HG03469 (cell line): ENCODE data around the gene GALR2.
"Not testable (repeated sequence)": the region's sequence is repeated elsewhere in the genome, so short reads cannot be mapped to it uniquely, and the experiment has no call there.

Experiments used
- ATAC-seq: cut with Tn5 transposase; IDR thresholded peaks from one replicate; pipeline ENCODE4 v1.9.1; 2021; ENCODE audit warnings: mild to moderate bottlenecking, moderate library complexity, moderate number of reproducible peaks; ENCODE audit not compliant: unreplicated experiment

Gene GALR2, protein sequence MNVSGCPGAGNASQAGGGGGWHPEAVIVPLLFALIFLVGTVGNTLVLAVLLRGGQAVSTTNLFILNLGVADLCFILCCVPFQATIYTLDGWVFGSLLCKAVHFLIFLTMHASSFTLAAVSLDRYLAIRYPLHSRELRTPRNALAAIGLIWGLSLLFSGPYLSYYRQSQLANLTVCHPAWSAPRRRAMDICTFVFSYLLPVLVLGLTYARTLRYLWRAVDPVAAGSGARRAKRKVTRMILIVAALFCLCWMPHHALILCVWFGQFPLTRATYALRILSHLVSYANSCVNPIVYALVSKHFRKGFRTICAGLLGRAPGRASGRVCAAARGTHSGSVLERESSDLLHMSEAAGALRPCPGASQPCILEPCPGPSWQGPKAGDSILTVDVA

DNA sequence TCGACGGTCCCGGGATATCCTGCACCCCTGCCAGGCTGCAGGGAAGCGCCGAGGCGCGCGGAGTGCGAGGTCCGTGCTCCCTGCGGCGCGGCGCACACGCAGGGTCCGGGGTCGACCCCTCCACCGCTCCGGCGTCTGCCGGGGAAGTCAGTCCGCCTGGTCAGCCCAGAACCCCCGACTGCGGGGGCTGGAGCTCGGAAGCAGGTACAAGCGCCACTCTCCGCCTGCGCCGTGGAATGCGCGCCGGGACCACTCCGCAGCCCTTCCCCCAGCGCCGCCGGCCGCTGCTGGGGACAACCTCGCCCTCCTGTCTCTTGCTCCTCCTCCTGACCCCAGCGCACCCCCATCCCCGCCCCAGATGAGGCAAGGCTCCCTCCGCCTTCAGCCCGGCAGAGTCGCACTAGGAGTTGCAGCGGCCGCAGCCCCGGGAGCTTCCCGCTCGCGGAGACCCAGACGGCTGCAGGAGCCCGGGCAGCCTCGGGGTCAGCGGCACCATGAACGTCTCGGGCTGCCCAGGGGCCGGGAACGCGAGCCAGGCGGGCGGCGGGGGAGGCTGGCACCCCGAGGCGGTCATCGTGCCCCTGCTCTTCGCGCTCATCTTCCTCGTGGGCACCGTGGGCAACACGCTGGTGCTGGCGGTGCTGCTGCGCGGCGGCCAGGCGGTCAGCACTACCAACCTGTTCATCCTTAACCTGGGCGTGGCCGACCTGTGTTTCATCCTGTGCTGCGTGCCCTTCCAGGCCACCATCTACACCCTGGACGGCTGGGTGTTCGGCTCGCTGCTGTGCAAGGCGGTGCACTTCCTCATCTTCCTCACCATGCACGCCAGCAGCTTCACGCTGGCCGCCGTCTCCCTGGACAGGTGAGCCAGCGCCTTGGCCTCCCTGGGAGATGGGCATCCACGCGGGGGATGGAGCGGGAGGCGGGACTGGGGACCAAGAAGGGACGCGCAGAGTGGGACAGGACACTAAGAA is at the start of gene GALR2:
GALR2 (plus strand) TSS at position 392 of the 974 bp plus-strand sequence; CDS start at position 495, 103 bp downstream.
- no peak for ATAC-seq

DNA sequence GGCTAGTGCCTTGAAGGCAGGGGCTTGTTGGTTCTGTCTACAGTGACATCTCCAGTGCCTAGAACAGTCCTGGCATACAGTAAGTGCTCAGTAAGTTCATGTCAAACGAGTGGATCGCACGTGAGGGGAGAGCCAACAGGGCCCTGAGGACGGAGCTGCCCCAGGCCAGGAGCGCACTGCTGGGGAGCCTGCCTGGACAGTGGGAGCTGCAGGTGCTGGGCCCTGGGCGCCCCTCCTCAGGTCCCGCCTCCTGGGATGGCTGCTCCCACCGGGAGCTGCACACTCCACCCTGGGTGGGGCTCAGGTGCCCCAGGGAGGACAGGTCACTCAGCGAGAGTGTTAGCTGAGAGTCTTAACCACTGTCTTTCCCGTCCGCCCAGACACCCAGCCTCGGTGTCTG is 49.3 kb upstream of the GALR2 start:
- no peak for ATAC-seq

DNA sequence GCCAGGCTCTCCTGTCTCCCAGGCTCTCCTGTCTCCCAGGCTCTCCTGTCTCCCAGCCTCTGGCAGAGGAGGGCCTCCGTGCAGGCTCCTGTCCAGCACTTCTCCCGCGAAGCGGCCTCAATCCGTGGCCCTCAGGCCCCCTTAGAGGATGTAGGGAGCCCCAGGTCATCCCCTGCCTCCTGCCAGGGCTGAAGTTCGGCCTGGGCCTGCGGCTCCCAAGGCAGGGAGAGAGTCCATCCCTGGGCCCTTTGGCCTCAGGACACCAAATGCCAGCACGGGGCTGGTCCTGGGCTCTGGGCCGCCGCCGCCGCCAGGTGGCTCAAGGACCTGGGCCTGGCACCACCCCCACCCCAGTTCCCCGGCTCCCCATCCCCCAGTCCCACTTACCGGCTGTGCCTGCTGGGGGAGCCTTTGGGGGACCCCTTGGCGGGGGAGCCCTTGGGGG is 47.8 kb upstream of the GALR2 start:
- ATAC-seq: no peak

DNA sequence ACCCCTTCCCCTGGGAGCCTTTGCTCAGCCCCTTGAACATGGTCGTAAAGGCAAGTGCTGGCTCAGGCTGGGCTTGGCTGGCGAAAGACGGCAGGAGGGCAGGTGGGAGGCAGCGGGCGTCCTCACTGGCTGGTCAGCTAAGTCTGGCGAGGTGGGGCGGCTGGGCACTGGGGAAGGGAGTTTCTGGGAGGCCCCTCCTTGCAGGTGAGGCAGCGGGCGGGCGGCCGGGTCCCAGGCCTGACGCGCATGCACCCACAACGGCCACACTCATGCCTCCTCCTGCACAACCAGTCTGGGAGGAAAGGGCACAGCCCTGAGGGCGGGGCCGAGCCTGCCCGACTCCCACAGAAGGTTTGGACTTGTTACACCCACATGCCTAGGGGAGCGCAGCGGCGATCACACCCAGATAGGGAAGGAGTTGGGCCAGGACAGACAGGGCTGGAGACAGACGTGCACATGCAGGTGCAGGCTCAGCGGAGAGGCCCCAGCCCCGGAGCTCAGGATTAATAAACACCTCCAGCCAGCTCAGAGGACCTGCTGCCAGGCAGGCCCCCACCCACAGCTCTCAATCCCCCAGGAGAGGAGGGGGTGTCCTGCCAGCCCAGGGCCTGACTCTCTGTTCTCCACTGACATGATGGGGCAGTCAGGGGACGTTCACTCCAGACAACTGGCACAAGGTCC is 47.3 kb upstream of the GALR2 start, which contains the start of gene EVPL:
EVPL (minus strand) TSS at position 148 of the 681 bp plus-strand sequence; CDS start at position 40, 108 bp downstream.
- no peak for ATAC-seq

DNA sequence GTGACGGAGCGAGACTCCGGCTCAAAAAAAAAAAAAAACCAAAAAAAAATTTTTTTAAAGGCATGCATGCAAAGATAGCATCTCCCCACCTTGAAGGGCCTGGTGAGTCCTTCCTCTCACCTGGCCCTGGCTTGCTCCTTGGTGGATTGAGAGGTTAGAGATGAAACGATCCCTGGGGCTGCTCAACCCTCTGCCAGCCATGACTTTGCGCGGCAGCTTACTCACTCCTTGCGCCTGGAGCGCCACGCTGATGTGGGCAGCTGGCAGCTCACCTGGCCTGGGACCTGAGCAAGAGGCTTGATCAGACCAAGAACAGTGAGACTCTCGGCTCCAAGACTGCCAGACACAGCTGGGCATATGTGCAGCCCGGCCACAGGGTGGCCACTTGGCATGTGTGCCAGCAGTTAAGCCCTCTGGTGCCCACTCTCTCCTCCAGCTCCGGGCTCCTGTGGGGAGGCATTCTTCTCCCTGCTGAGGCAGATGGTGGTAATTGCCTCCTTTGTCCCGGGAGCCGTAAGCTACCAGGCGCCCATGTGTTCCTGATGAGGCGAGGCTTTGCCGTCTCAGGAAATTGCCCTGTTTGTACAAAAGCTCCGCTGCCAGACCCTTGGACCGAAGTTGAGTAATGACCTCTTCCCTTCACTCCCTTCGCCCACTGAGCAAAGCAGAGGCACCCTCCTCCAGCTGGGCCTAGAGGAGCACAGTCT is 42.4 kb upstream of the GALR2 start:
- no peak for ATAC-seq

DNA sequence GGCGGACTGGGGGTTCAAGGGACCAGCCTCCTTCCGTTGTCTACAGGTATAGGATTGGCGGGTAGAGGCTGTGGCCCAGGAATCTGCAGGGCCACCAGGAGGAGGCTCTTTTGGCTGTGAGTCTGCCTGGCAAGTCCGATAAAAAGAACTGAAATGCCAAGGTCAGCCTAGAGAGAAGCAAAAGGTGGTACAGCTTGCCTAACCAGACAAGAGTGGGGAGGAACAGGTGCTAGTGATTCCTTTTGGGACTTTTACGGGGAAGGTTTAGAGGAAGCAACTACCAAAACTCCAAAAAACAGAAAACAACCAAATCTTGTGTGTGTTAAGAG is 41.8 kb upstream of the GALR2 start:
- no peak for ATAC-seq

DNA sequence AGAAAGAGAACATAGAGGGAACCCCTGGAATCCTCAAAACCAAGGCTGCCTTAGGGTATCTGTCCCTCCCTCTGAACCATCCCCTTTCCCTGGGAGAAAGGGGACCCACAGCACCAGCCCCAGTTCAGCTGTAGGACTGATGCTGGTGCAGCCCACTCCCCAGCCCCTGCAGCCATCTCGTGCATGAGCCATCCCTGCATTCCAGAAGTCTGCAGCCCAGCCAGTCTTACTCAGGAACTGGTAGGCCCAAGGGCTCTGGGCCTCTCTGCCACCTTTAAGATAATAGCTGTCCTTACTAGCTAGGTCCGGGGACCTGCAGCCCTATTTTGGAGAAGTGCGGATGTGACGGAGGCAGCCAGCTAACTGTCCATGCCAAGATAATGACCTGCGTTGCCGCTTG is 41.4 kb upstream of the GALR2 start:
- ATAC-seq: no peak

DNA sequence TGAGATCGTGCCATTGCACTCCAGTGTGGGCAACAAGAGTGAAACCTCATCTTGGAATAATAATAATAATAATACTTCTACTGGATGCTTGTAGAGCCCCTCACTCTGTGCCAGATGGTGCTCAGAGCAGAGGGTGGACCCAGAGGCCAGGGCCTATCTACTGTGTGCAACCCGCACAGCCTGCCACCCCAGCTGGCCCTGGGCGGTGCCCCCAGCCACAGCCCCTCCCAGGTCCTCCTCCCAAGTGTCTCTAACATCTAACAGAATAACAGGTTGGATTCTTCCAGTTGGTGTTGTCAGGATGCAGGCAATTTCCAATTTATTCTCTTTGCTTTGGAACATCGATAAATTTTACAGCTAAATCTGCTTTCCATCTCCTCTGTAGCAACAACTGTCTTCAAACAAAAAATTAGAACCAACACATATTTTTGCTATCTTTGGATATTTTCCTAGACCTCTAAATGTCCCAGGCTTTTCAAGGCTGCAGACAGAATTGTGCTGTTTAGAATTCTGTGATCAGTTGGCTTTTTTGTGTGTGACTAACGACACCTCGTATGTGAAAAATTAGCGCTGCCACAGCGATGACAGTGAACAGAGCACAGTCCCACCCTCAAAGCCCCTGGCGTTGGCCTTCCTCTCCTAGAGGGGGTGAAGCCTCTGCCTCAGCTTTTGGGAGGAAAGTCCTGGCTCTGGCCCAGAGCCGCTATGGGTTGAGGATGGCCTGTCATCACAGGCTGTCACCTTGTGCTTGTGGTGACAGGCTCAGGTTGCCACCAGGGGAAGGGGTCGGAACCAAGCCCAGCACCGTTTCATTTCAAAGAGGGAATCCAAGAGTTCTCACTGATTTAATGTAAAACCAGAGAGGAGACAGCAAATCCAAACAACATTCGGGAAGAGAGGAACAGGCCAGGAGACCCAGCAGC is 39.9 kb upstream of the GALR2 start:
- ATAC-seq: no peak

DNA sequence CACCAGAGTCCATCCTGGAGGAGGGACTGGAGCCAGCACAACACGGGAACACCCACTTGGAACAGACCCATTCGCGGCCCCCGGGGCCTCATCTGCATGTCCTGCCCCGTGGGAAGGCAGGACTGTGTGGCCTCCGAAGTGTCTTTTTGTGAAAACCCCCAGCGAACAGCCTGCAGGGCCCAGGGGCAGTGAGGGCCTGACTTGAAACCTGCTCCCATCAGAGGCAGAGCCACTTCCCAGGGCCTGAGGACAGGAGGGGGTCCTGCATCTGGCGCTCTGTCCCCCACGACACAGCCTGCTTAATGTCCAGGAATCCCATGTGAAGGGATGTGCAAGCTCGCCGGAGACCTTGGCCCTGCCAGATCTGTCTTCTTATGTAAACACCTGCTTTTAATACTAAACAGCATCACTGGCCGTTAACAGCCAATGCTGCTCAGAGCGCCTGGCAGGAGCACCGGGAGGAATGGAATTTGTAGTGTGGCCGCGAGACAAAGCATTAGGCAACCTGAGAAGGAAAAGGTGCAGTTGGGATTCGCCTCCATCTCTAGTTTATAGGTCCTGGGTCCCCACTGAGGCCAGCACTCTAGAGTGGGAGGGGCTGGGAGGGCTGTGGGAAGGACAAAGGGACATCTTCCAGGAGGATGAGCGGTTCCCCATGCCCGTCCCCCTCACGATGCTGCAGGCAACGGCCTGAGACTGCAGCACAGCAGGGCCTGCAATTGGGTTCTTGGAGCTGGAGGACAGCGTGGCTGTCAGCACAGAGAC is 37.9 kb upstream of the GALR2 start:
- ATAC-seq: no peak

DNA sequence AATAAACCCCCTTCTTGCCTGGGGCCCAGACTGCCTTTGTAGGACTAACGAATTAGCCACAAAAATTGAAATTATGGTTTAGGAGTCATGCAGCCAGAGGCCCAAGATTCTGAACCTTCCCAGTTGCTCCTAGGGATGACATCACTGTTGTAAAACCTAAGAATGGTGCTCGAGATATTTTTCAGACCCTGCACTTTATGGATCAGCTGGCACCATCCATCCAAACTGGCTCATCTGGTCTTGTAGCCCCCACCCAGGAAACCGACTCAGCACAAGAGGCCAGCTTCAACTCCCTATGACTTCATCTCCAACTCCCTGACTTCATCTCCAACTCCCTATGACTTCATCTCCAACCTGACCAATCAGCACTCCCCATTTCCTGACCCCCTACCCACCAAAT is 36.5 kb upstream of the GALR2 start:
- ATAC-seq: no peak

DNA sequence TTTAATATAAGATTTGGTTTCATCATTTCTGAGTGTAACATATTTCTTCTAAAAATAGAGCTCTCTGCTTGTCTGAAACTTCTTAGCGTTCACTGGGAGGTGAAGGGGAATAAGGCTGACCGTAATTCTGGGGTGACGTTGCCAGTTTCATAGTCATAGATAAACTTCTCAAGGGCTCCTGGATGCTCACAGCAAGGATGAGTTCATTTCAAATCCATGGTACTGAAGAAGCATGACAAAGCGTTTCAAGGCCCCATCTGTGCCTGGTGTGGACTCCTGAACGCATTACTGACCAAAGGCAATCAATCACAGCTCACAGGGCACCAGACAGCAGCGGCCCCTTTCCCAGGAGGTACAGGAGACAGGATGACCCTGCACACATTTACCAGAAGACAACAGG is 35.5 kb upstream of the GALR2 start:
- no peak for ATAC-seq

DNA sequence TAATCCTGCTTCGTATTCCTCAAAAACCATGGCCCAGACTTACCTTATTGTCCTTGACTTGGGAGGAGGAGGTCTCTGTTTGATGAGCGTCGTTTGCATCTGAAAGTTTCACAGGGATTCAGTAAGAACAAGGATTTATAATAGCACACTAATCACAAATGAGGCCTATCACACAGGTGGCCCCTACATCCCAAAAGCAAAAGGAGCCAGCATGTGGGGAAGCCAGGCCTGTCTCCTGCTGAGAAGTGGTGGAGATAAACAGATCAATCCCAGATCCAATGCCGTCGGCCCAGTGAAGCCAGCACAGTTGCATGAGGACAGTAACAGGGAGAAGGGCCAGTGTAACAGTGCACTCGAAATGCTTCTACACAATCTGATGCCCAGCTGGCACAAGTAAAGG is 34.2 kb upstream of the GALR2 start:
- ATAC-seq: no peak

DNA sequence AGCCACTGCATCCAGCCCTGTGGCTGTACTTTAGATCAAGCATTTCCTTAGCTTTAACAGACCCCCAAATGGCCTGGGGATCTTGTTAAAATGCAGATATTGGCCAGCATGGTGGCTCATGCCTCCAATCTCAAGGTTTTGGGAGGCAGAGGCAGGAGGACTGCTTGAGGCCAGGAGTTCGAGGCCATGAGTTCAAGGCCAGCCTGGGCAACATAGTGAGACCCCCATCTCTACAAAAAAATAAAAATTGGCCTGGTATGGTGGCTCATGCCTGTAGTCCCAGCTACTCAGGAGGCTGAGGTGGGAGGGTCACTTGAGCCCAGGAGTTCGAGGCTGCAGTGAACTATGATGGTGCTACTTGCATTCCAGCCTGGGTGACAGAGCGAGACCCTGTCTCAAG is 31.7 kb upstream of the GALR2 start:
- not testable (repeated sequence) for ATAC-seq

DNA sequence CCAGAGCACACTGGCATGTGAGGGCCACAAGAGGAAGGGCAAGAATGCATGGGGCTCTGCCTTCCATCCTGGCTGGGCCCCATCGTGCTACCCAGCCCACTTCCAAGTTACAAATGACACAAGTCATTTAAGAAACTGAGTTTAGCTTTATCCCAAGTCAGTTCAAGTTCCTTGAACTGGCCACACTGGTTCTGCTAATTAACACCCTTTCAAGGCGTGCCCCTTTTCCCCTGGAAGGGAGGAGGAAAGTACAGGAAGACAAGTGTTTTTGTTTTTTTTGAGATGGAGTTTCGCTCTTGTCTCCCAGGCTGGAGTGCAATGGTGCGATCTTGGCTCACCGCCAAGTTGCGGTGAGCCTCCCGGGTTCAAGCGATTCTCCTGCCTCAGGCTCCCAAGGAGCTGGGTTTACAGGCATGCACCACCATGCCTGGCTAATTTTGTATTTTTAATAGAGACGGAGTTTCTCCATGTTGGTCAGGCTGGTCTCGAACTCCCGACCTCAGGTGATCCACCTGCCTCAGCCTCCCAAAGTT is 30.0 kb upstream of the GALR2 start:
- not testable (repeated sequence) for ATAC-seq

DNA sequence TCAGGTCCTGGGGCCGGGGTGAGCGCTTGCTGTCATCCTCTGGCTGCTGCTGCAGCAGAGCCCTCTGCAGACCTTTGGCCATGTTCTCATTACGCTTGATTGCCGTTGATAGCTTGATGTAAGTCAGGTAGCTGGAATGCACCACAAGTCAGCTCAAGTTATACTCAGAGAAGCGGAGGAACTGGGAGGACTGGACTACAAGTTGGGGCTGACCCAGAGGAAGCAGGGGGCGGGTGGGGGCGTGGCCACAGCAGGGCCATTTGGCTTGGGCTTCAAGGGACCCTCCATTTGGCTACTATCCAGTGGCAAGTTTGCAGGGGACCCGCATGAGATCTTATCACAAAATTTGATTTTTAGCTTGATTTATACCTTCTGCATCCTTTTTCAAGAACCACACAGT is 28.5 kb upstream of the GALR2 start:
- no peak for ATAC-seq

DNA sequence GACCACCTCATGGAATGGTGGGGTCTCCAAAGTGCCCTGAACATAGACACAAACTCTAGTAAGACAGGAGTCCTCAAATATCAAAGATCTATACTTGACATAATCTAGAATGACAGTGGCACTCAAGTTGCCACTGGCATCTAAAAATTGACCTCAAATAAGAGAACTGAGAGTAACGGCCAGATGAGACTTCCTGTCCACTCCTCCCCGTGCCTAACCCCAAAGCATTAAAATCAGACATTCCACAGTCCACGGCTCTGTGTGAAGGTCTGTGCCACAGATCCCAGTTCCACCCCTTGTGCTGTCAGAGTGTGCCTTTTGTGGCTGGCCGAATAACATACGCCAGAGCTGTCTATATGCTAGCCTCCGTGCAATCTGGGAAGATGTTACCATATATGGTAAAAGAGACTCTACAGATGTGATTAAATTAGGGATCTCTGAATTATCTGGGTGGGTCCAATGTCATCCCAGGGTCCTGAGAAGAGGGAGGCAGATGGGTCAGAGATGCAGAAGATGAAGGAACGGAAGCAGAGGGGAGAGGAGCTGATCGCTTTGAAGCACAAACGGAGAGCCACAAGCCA is 26.5 kb upstream of the GALR2 start:
- ATAC-seq: no peak

DNA sequence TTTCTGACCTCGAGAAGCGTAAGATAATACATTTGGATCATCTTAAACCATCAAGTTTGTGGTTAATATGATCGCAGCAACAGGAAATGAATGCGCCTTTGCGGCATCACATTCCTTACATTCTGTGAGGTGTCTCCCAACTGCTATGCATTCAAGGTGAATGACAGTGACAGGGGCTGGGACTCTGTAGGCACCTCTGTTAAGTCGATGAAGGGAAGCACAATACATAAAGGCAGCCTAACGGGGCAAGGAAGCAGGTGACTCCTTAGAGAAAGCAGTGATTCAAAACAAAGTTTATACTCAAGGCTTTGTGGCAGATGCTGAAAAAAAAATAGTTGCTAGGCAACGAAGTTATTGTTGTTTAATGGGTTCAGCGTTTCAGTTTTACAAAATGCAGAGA is 25.9 kb upstream of the GALR2 start:
- no peak for ATAC-seq

DNA sequence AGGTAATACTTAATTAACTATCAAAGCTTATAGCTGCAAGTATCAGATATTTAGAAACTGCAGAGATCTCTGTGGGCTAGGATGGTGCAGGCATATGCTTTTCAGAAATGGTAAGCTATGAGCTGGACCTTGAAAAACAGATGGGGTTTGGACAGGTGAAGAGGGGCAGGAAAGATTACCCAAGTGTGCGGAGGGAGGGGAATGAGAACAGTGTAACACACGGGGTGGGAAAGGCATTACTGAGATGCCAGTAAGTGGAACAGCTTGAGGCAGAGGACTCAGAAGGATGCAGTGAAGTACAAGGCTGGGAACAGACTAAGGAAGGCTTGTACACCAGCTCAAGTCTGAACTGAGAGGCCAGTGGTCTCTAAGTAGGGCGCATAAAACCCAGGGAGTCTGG is 25.3 kb upstream of the GALR2 start:
- ATAC-seq: no peak
